GM23338 (cell line): ENCODE results near the gene MXRA7. TPM values are rescaled to one million over a fixed set of nuclear protein-coding genes. Genes with fewer than 3 reads are reported as not detected.

Source experiments
- ATAC-seq: fragments of 200-7000 bp; cut with Tn5 transposase; 3 replicates; pipeline ENCODE4 v1.9.1; 2020
- DNase-seq: peaks from one replicate; pipeline ENCODE4 v3.0.0-alpha.2; 2015; ENCODE audit warnings: low spot score
- H2AFZ ChIP-seq: fragments of 200-600 bp; sonication (generic); 2 replicates; pipeline ENCODE4 v1.8.0; 2016; ENCODE audit warnings: antibody characterized with exemption, mild to moderate bottlenecking, moderate library complexity
- H3F3A ChIP-seq: fragments of 200-600 bp; sonication (generic); replicated peaks from 2 replicates; pipeline ENCODE4 v1.8.0; 2017; ENCODE audit warnings: antibody characterized with exemption, mixed run types, low read depth
- H3K27ac ChIP-seq: fragments of 200-600 bp; sonication (generic); 2 replicates; pipeline ENCODE4 v1.6.1; 2016; ENCODE audit warnings: low read depth
- H3K27me3 ChIP-seq: fragments of 200-600 bp; sonication (generic); 2 replicates; pipeline ENCODE4 v1.8.0; 2016; ENCODE audit warnings: mild to moderate bottlenecking, mixed run types, moderate library complexity; ENCODE audit not compliant: insufficient read depth
- H3K36me3 ChIP-seq: fragments of 200-600 bp; sonication (generic); 2 replicates; pipeline ENCODE4 v1.8.0; 2016; ENCODE audit warnings: mild to moderate bottlenecking; ENCODE audit not compliant: insufficient read depth
- H3K4me1 ChIP-seq: fragments of 200-600 bp; sonication (generic); 2 replicates; pipeline ENCODE4 v1.8.0; 2016; ENCODE audit warnings: mild to moderate bottlenecking, moderate library complexity; ENCODE audit not compliant: insufficient read depth
- H3K4me2 ChIP-seq: fragments of 200-600 bp; sonication (generic); 2 replicates; pipeline ENCODE4 v1.7.1; 2017; ENCODE audit warnings: mixed run types
- H3K4me3 ChIP-seq: fragments of 200-600 bp; sonication (generic); 2 replicates; pipeline ENCODE4 v1.6.1; 2016; ENCODE audit warnings: mixed run types
- H3K79me2 ChIP-seq: fragments of 200-600 bp; sonication (generic); replicated peaks from 2 replicates; pipeline ENCODE4 v1.8.0; 2017; ENCODE audit warnings: mild to moderate bottlenecking; ENCODE audit not compliant: insufficient read depth
- H3K9me2 ChIP-seq: fragments of 200-600 bp; sonication (generic); 2 replicates; pipeline ENCODE4 v1.8.0; 2017; ENCODE audit not compliant: insufficient read depth
- H4K20me1 ChIP-seq: fragments of 200-600 bp; sonication (generic); replicated peaks from 2 replicates; pipeline ENCODE4 v1.8.0; 2017; ENCODE audit warnings: mild to moderate bottlenecking; ENCODE audit not compliant: insufficient read depth
- H3K27ac Mint-ChIP-seq: 2 replicates; pipeline ENCODE4 v1.8.0; 2020; ENCODE audit warnings: inconsistent platforms, mild to moderate bottlenecking, moderate library complexity, mixed read lengths
- H3K27me3 Mint-ChIP-seq: 3 replicates; pipeline ENCODE4 v1.8.0; 2022; ENCODE audit warnings: low read depth, mild to moderate bottlenecking, moderate library complexity, mixed read lengths, inconsistent platforms; ENCODE audit not compliant: insufficient read depth, poor library complexity
- H3K36me3 Mint-ChIP-seq: 3 replicates; pipeline ENCODE4 v1.8.0; 2021; ENCODE audit warnings: low read depth, mild to moderate bottlenecking, inconsistent platforms, moderate library complexity, mixed read lengths
- H3K4me1 Mint-ChIP-seq: 3 replicates; pipeline ENCODE4 v1.8.0; 2020; ENCODE audit warnings: mild to moderate bottlenecking, inconsistent platforms, mixed read lengths
- H3K4me3 Mint-ChIP-seq: 3 replicates; pipeline ENCODE4 v1.8.0; 2021; ENCODE audit warnings: moderate library complexity, mild to moderate bottlenecking, inconsistent platforms, mixed read lengths
- H3K9me3 Mint-ChIP-seq: 3 replicates; pipeline ENCODE4 v1.8.0; 2020; ENCODE audit warnings: moderate library complexity, mild to moderate bottlenecking, inconsistent platforms, mixed read lengths
- CREB1 ChIP-seq: fragments of 250-450 bp; sonication (Bioruptor Pico); IDR thresholded peaks from 2 replicates; pipeline ENCODE4 v1.5.0; 2020; ENCODE audit warnings: low read depth, mild to moderate bottlenecking, moderate library complexity
- CTCF ChIP-seq, 2 experiments: fragments of 200-600 bp in 1 of 2; sonication (generic) in 1 of 2; conservative IDR thresholded peaks; 2 replicates each; pipeline versions ENCODE4 v1.5.1 to v1.6.1; 2016 to 2017; ENCODE audit warnings: antibody characterized with exemption in 2 of 2, low read depth in 2 of 2, mild to moderate bottlenecking in 2 of 2, moderate library complexity in 1 of 2
- ETS1 ChIP-seq: IDR thresholded peaks from 2 replicates; pipeline ENCODE4 v1.6.1; 2016; ENCODE audit warnings: antibody characterized with exemption
- EZH2 ChIP-seq: fragments of 200-600 bp; sonication (generic); IDR thresholded peaks from one replicate; pipeline ENCODE4 v1.8.0; 2017; ENCODE audit warnings: antibody characterized with exemption, mild to moderate bottlenecking, low read depth; ENCODE audit not compliant: unreplicated experiment
- EZH2phosphoT487 ChIP-seq: fragments of 200-600 bp; sonication (generic); IDR thresholded peaks from one replicate; pipeline ENCODE4 v1.8.1; 2018; ENCODE audit warnings: antibody characterized with exemption; ENCODE audit not compliant: unreplicated experiment
- JUNB ChIP-seq: IDR thresholded peaks from one replicate; pipeline ENCODE4 v1.6.1; 2016; ENCODE audit warnings: antibody characterized with exemption; ENCODE audit not compliant: unreplicated experiment
- NANOG ChIP-seq: IDR thresholded peaks from 2 replicates; pipeline ENCODE4 v1.6.1; 2016; ENCODE audit warnings: antibody characterized with exemption, borderline replicate concordance
- POLR2AphosphoS5 ChIP-seq: IDR thresholded peaks from 2 replicates; pipeline ENCODE4 v1.6.1; 2016; ENCODE audit warnings: antibody characterized with exemption, low read depth
- REST ChIP-seq: IDR thresholded peaks from one replicate; pipeline ENCODE4 v1.6.1; 2018; ENCODE audit warnings: antibody characterized with exemption; ENCODE audit not compliant: unreplicated experiment
- STAT1 ChIP-seq: IDR thresholded peaks from one replicate; pipeline ENCODE4 v1.6.1; 2016; ENCODE audit warnings: antibody characterized with exemption; ENCODE audit not compliant: unreplicated experiment
- ZNF114 ChIP-seq: fragments of 250-450 bp; sonication (Bioruptor Pico); IDR thresholded peaks from 2 replicates; pipeline ENCODE4 v1.5.0; 2020; ENCODE audit warnings: mild to moderate bottlenecking, moderate library complexity
- ZNF331 ChIP-seq: fragments of 250-450 bp; sonication (Bioruptor Pico); IDR thresholded peaks from 2 replicates; pipeline ENCODE4 v1.5.0; 2020; ENCODE audit warnings: low read depth, mild to moderate bottlenecking, moderate library complexity
- ZNF462 ChIP-seq: fragments of 250-450 bp; sonication (Bioruptor Pico); IDR thresholded peaks from 2 replicates; pipeline ENCODE4 v1.5.0; 2020; ENCODE audit warnings: mild to moderate bottlenecking, moderate library complexity
- polyA plus RNA-seq: library from polyadenylated mRNA; unstranded; fragments of >200 nt; fragmentation: Nextera tagmentation; extraction: Ambion mirVana; gene quantifications from 2 replicates; pipeline ENCODE4 v1.2.1, GENCODE V29; 2016
- total RNA-seq: library from RNA; depleted of rRNA; stranded (reverse); fragments of >200 nt; shearing (Covaris generic); gene quantifications from 2 replicates; pipeline ENCODE4 v1.2.3, GENCODE V29; 2014

The MXRA7 gene
- total and polyA plus RNA-seq, 2 experiments from 2014 or later, result 12.1 to 46.6 TPM

- Histone ChIP-seq H3K4me2 (no peak overlapping the region), H3K36me3 (no peaks in the 10 kb centered on the region), H3K27me3 (no peaks in the 10 kb centered on the region), H4K20me1 (no peaks in the 10 kb centered on the region), H3K4me3 (no peak overlapping the region), H2AFZ (no peak overlapping the region), H3K4me1 (peaks cover 11% of the 10 kb centered on the region; the same call in 1 of the 2 replicates), H3K27ac (no peak overlapping the region), H3K9me2 (no peaks in the 10 kb centered on the region), H3F3A (no peaks in the 10 kb centered on the region), H3K79me2 (no peaks in the 10 kb centered on the region)
- DNase-seq (no peak), ATAC-seq (no peak)
- no peak for TF ChIP-seq POLR2AphosphoS5
- TF ChIP-seq STAT1, result no peak
- TF ChIP-seq ETS1, result no peak
- TF ChIP-seq CTCF (conservative IDR thresholded peaks at IDR 0.05; ENCODE audit: low read depth in 2 of 2), result no peak
- no peak for TF ChIP-seq EZH2
- no peak for TF ChIP-seq ZNF462 (CRISPR knock-in tag)
- no peak for TF ChIP-seq JUNB
- TF ChIP-seq CREB1 (CRISPR knock-in tag), result no peak
- no peak for TF ChIP-seq ZNF114 (CRISPR knock-in tag)
- no peak for TF ChIP-seq REST
- no peak for TF ChIP-seq NANOG
- no peak for TF ChIP-seq ZNF331 (CRISPR knock-in tag)
- TF ChIP-seq EZH2phosphoT487, result no peak
- Mint-ChIP-seq H3K4me1 (peaks cover 3% of the 10 kb centered on the region; the same call in 2 of the 3 replicates), H3K27me3 (no peaks in the 10 kb centered on the region), H3K27ac (no peak overlapping the region), H3K9me3 (no peaks in the 10 kb centered on the region), H3K4me3 (no peak overlapping the region), H3K36me3 (peaks cover 35% of the 10 kb centered on the region)
Measured at GRCh38 chr17:76758570-76758969, 47.8 kb upstream of the MXRA7 start.
